Hepatocyte (in vitro differentiated cells): Measurements from ENCODE around the gene KRT16.

Experiments
- CTCF ChIP-seq: fragments of 200-600 bp; sonication (generic); IDR thresholded peaks from 2 replicates; pipeline ENCODE4 v1.5.1; 2016; ENCODE audit warnings: antibody characterized with exemption, mild to moderate bottlenecking; ENCODE audit not compliant: poor library complexity
- EZH2 ChIP-seq: fragments of 200-600 bp; sonication (generic); IDR thresholded peaks from 2 replicates; pipeline ENCODE4 v1.6.1; 2016; ENCODE audit warnings: antibody characterized with exemption, mild to moderate bottlenecking, borderline replicate concordance
- EZH2phosphoT487 ChIP-seq: fragments of 200-600 bp; sonication (generic); IDR thresholded peaks from one replicate; pipeline ENCODE4 v1.6.1; 2018; ENCODE audit warnings: antibody characterized with exemption, mild to moderate bottlenecking, low read depth, moderate library complexity; ENCODE audit not compliant: unreplicated experiment, severe bottlenecking

GRCh38 chr17:41647038-41647813 is 34.7 kb upstream of the KRT16 start:
- TF ChIP-seq CTCF (no peak), EZH2 (no peak), EZH2phosphoT487 (no peak)
